Stimulated activated CD4-positive, alpha-beta T cell treated with anti-CD3 and anti-CD28 coated beads, TNF-alpha, amount 100 ng/mL, for 24 hours (primary cell): ENCODE measurements around the gene SHROOM3.

Experiments
- DNase-seq, 3 experiments: peaks; one replicate each; pipeline ENCODE4 v3.0.0-alpha.2; 2020; ENCODE audit warnings: low read depth in 3 of 3

Gene SHROOM3

GRCh38 chr4:76540486-76540885 is 105.5 kb downstream of the SHROOM3 start:
- DNase-seq, result no peak

- no peak for DNase-seq
These were observed 108.3 kb downstream of the SHROOM3 start for GRCh38 chr4:76543378-76543777.

- DNase-seq, result no peak
These were observed 109.7 kb downstream of the SHROOM3 start for GRCh38 chr4:76544725-76545124.

GRCh38 chr4:76545226-76545884 is 110.3 kb downstream of the SHROOM3 start:
- no peak for DNase-seq

- DNase-seq, result no peak
These were observed 111.3 kb downstream of the SHROOM3 start for GRCh38 chr4:76546327-76546726.

GRCh38 chr4:76546759-76547742 is 112.0 kb downstream of the SHROOM3 start:
- no peak for DNase-seq

- DNase-seq, result no peak
These were observed 113.7 kb downstream of the SHROOM3 start for GRCh38 chr4:76548704-76549103.

GRCh38 chr4:76549765-76550164 is 114.7 kb downstream of the SHROOM3 start:
- no peak for DNase-seq

- no peak for DNase-seq
These were observed 116.1 kb downstream of the SHROOM3 start for GRCh38 chr4:76550966-76551780.

GRCh38 chr4:76554630-76555029 is 119.6 kb downstream of the SHROOM3 start:
- no peak for DNase-seq

GRCh38 chr4:76556452-76556851 is 121.4 kb downstream of the SHROOM3 start:
- no peak for DNase-seq

- DNase-seq, result no peak
These were observed 123.6 kb downstream of the SHROOM3 start for GRCh38 chr4:76558396-76559235.

GRCh38 chr4:76559236-76560071 is 124.4 kb downstream of the SHROOM3 start:
- DNase-seq, result no peak

- no peak for DNase-seq
These were observed 127.1 kb downstream of the SHROOM3 start for GRCh38 chr4:76562161-76562560.

GRCh38 chr4:76562836-76563453 is 127.9 kb downstream of the SHROOM3 start:
- no peak for DNase-seq

GRCh38 chr4:76563454-76564122 is 128.6 kb downstream of the SHROOM3 start:
- no peak for DNase-seq

GRCh38 chr4:76564123-76564915 is 129.3 kb downstream of the SHROOM3 start:
- no peak for DNase-seq

- DNase-seq, result no peak
These were observed 133.2 kb downstream of the SHROOM3 start for GRCh38 chr4:76568262-76568661.
